Left ventricle myocardium inferior (tissue), 1 donor: ENCODE measurements around the gene TFEB. TPM values are rescaled to one million over a fixed set of nuclear protein-coding genes. Genes with fewer than 3 reads are reported as not detected.

Experiments
- DNase-seq: peaks from one replicate; pipeline ENCODE4 v3.0.0-alpha.2; 2020
- H3K27ac ChIP-seq: fragments of 200-600 bp; replicated peaks from 2 replicates; pipeline ENCODE4 v1.8.0; 2021
- H3K27me3 ChIP-seq: fragments of 200-600 bp; 2 replicates; pipeline ENCODE4 v1.8.0; 2021; ENCODE audit warnings: low read depth
- H3K36me3 ChIP-seq: fragments of 200-600 bp; 2 replicates; pipeline ENCODE4 v1.8.0; 2021
- H3K4me1 ChIP-seq: fragments of 200-600 bp; 2 replicates; pipeline ENCODE4 v1.8.0; 2021
- H3K4me3 ChIP-seq: fragments of 200-600 bp; 2 replicates; pipeline ENCODE4 v1.8.0; 2021; ENCODE audit warnings: mild to moderate bottlenecking, moderate library complexity
- H3K9me3 ChIP-seq: fragments of 200-600 bp; replicated peaks from 2 replicates; pipeline ENCODE4 v1.8.0; 2021
- CTCF ChIP-seq: fragments of 200-600 bp; IDR thresholded peaks from 2 replicates; pipeline ENCODE4 v1.8.0; 2021; ENCODE audit warnings: antibody characterized with exemption, mild to moderate bottlenecking, borderline replicate concordance
- intact Hi-C: fragments of 100-400 bp; cut with micrococcal nuclease; formaldehyde crosslinking; loops from one replicate; pipeline ENCODE4 v1.11.0; 2022
- total RNA-seq: library from RNA; stranded (reverse); fragmentation: NEBNext Ultra II Directional; extraction: Animal tissue kit (Norgen Biotek cat#: 25700); gene quantifications from one replicate; pipeline ENCODE4 v1.2.1, GENCODE V29; 2021
- donor health status: DM: no; HTN: yes; CAD: no; lungs with severe emphysema.

TFEB gene
- total RNA-seq, 1 donor from 2014 or later: 39.9 TPM

- no peak overlapping the region for H3K4me3 ChIP-seq
- H3K9me3 ChIP-seq: no peaks in the 10 kb centered on the region
- peaks cover 6% of the 10 kb centered on the region for H3K36me3 ChIP-seq
- peaks cover 78% of the 10 kb centered on the region for H3K4me1 ChIP-seq
- no peak for TF ChIP-seq CTCF
- H3K27me3 ChIP-seq: no peaks in the 10 kb centered on the region
- no peak for DNase-seq
- H3K27ac ChIP-seq: peak overlapping the region; percentile 86
- intact Hi-C loops: no loop called here
Observed at GRCh38 chr6:41699063-41699462, 36.3 kb downstream of the TFEB start.

GRCh38 chr6:41697861-41698781, 37.3 kb downstream of the TFEB start:
- Histone ChIP-seq H3K4me3 (no peak overlapping the region), H3K9me3 (no peaks in the 10 kb centered on the region), H3K27me3 (no peaks in the 10 kb centered on the region), H3K27ac (peak overlapping the region; percentile 86), H3K4me1 (peaks cover 78% of the 10 kb centered on the region), H3K36me3 (peaks cover 6% of the 10 kb centered on the region)
- intact Hi-C loops: no loop called here
- no peak for TF ChIP-seq CTCF
- no peak for DNase-seq

- H3K27ac ChIP-seq: no peak overlapping the region
- no peak overlapping the region for H3K4me3 ChIP-seq
- no peaks in the 10 kb centered on the region for H3K27me3 ChIP-seq
- no peak for DNase-seq
- intact Hi-C loops: no loop called here
- H3K36me3 ChIP-seq: no peaks in the 10 kb centered on the region
- no peak for TF ChIP-seq CTCF
- no peaks in the 10 kb centered on the region for H3K9me3 ChIP-seq
- H3K4me1 ChIP-seq: peaks cover 70% of the 10 kb centered on the region
Observed at GRCh38 chr6:41696788-41697187, 38.6 kb downstream of the TFEB start.

GRCh38 chr6:41695825-41696224, 39.6 kb downstream of the TFEB start:
- peaks cover 60% of the 10 kb centered on the region for H3K4me1 ChIP-seq
- no peak for TF ChIP-seq CTCF
- H3K27ac ChIP-seq: peak overlapping the region; percentile 8
- DNase-seq: no peak
- intact Hi-C loops: no loop called here
- H3K27me3 ChIP-seq: no peaks in the 10 kb centered on the region
- no peaks in the 10 kb centered on the region for H3K9me3 ChIP-seq
- no peak overlapping the region for H3K4me3 ChIP-seq
- H3K36me3 ChIP-seq: peaks cover 3% of the 10 kb centered on the region

- Histone ChIP-seq H3K9me3 (no peaks in the 10 kb centered on the region), H3K4me1 (peaks cover 54% of the 10 kb centered on the region), H3K27me3 (no peaks in the 10 kb centered on the region), H3K36me3 (peaks cover 10% of the 10 kb centered on the region), H3K4me3 (no peak overlapping the region), H3K27ac (no peak overlapping the region)
- intact Hi-C loops: no loop called here
- DNase-seq: no peak
- no peak for TF ChIP-seq CTCF
Observed at GRCh38 chr6:41694815-41695526, 40.4 kb downstream of the TFEB start.
